CD4-positive, CD25-positive, alpha-beta regulatory T cell (primary cell): ENCODE measurements around the gene STIM2. TPM values are rescaled to one million over a fixed set of nuclear protein-coding genes. Genes with fewer than 3 reads are reported as not detected.

ENCODE experiments used
- ATAC-seq, 2 donors: fragments of 150-1000 bp; cut with Tn5 transposase; one replicate each; pipeline ENCODE4 v1.10.0; 2021; ENCODE audit warnings: low read depth in 2 of 2, moderate number of reproducible peaks in 2 of 2, moderate library complexity in 1 of 2
- DNase-seq, 3 donors: peaks; one replicate each; pipeline versions ENCODE4 v3.0.0 to v3.0.0-alpha.2; 2012 to 2022; ENCODE audit warnings: mixed read lengths in 1 of 3
- H3K27ac ChIP-seq: one replicate; pipeline ENCODE4 v1.7.0; 2013; ENCODE audit warnings: mild to moderate bottlenecking, low read length; ENCODE audit not compliant: insufficient read depth, poor library complexity, severe bottlenecking
- H3K27me3 ChIP-seq: one replicate; pipeline ENCODE4 v1.7.0; 2013; ENCODE audit warnings: low read length; ENCODE audit not compliant: control insufficient read depth, insufficient read depth
- H3K36me3 ChIP-seq: one replicate; pipeline ENCODE4 v1.7.0; 2013; ENCODE audit warnings: mild to moderate bottlenecking, low read length, moderate library complexity; ENCODE audit not compliant: control insufficient read depth, insufficient read depth
- H3K4me1 ChIP-seq: 2 replicates; pipeline ENCODE4 v1.7.0; 2013; ENCODE audit warnings: mild to moderate bottlenecking, low read length; ENCODE audit not compliant: insufficient read depth, control insufficient read depth, poor library complexity, severe bottlenecking
- H3K4me3 ChIP-seq: one replicate; pipeline ENCODE4 v1.7.0; 2013; ENCODE audit warnings: low read depth, mild to moderate bottlenecking, low read length, moderate library complexity
- H3K9me3 ChIP-seq, 2 experiments: 1 replicate in 1 of 2; 2 replicates in 1 of 2; pipeline ENCODE4 v1.7.0; 2013; ENCODE audit warnings: low read length in 2 of 2, mild to moderate bottlenecking in 1 of 2, moderate library complexity in 1 of 2; ENCODE audit not compliant: control insufficient read depth in 2 of 2
- H3K27ac Mint-ChIP-seq, 3 donors: one replicate each; pipeline ENCODE4 v1.8.0; 2020 to 2022; ENCODE audit warnings: mild to moderate bottlenecking in 3 of 3, mixed read lengths in 3 of 3, moderate library complexity in 2 of 3
- H3K27me3 Mint-ChIP-seq: one replicate; pipeline ENCODE4 v1.8.0; 2022; ENCODE audit warnings: mild to moderate bottlenecking, mixed read lengths
- H3K36me3 Mint-ChIP-seq: one replicate; pipeline ENCODE4 v1.8.0; 2020; ENCODE audit warnings: mixed read lengths
- H3K4me1 Mint-ChIP-seq, 4 donors: one replicate each; pipeline ENCODE4 v1.8.0; 2020 to 2022; ENCODE audit warnings: mixed read lengths in 4 of 4, mild to moderate bottlenecking in 1 of 4
- H3K4me3 Mint-ChIP-seq, 4 donors: one replicate each; pipeline ENCODE4 v1.8.0; 2020 to 2022; ENCODE audit warnings: mild to moderate bottlenecking in 4 of 4, mixed read lengths in 4 of 4, moderate library complexity in 3 of 4
- H3K9me3 Mint-ChIP-seq, 7 donors: one replicate each; pipeline ENCODE4 v1.8.0; 2020 to 2022; ENCODE audit warnings: mixed read lengths in 7 of 7, mild to moderate bottlenecking in 3 of 7, moderate library complexity in 2 of 7
- polyA plus RNA-seq, 4 donors: library from polyadenylated mRNA; unstranded; fragments of 300-500 nt; fragmentation: Illumina TruSeq; gene quantifications; one replicate each; pipeline ENCODE4 v1.2.3, GENCODE V29; 2021
- total RNA-seq: library from RNA; stranded (reverse); gene quantifications from one replicate; pipeline ENCODE4 v1.2.3, GENCODE V29; 2022

Gene STIM2
- total and polyA plus RNA-seq, 5 donors from 2014 or later: 20.2 to 83.4 (median 24.5) TPM

DNA sequence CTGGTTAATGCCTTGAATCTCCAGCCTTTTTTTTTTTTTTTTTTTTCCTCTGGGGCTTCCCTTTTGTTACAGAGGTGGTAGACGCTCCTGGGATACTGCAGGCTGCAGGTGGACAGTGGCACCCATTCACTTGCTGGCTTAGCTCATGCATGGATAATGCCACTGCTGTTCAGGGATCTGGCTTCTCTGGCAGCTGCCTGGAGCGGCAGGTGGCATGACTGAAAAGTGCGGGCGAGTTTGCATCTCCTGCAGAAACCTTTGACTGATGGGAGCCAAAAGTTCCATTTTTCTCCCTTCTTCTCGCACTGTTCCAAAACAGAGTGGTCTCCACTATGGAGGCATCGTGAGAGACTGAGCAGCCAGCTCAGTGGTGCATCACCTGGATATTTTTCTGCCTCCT, 5.9 kb upstream of the STIM2 start:
- Histone ChIP-seq H3K36me3 (no peaks in the 10 kb centered on the region), H3K27me3 (no peaks in the 10 kb centered on the region), H3K4me1 (peaks cover 25% of the 10 kb centered on the region), H3K9me3 (no peaks in the 10 kb centered on the region), H3K27ac (no peak overlapping the region), H3K4me3 (no peak overlapping the region)
- Mint-ChIP-seq H3K36me3 (no peaks in the 10 kb centered on the region), H3K27me3 (no peaks in the 10 kb centered on the region), H3K27ac (no peak overlapping the region), H3K4me1 (peaks cover 13 to 28% (median 22%) of the 10 kb centered on the region in 4 donors), H3K4me3 (peak overlapping the region in 1 of 4 donors; percentile 81), H3K9me3 (peaks cover 0 to 1% (median 0%) of the 10 kb centered on the region in 7 donors)
- DNase-seq: no peak
- ATAC-seq: no peak

DNA sequence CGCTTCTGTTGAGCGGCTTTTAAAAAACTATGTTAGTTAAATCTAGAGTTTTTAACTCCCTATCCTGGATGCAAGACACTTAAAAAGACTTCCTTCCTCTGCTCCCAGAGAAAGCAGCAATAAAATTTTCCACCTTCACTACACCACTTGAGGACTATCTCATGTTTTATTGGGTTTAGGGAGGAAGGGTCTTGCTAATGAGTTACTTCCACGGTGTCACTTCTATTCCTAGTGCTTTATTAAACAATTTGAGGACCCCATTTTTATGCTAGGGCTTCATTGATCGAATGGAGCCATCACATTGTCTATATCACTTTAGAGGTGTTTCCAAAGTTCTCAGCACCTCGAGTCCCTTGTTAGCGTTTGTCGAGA, 3.7 kb upstream of the STIM2 start:
- Mint-ChIP-seq H3K27ac (peak overlapping the region; percentile 91 to 99 (median 97)), H3K36me3 (no peaks in the 10 kb centered on the region), H3K9me3 (peaks cover 0 to 1% (median 0%) of the 10 kb centered on the region in 7 donors), H3K4me3 (peak overlapping the region; percentile 96 to 99 (median 97)), H3K4me1 (peaks cover 20 to 37% (median 28%) of the 10 kb centered on the region in 4 donors), H3K27me3 (peaks cover 4% of the 10 kb centered on the region)
- no peak for DNase-seq
- Histone ChIP-seq H3K9me3 (no peaks in the 10 kb centered on the region), H3K27ac (peak overlapping the region; percentile 93), H3K4me1 (peaks cover 33% of the 10 kb centered on the region), H3K27me3 (no peaks in the 10 kb centered on the region), H3K36me3 (no peaks in the 10 kb centered on the region), H3K4me3 (peak overlapping the region; percentile 89)
- no peak for ATAC-seq

- Histone ChIP-seq H3K27me3 (no peaks in the 10 kb centered on the region), H3K4me1 (peaks cover 36% of the 10 kb centered on the region), H3K36me3 (no peaks in the 10 kb centered on the region), H3K27ac (peak overlapping the region; percentile 93), H3K4me3 (peak overlapping the region; percentile 95), H3K9me3 (no peaks in the 10 kb centered on the region)
- peak; percentile 65 to 66 for ATAC-seq
- Mint-ChIP-seq H3K27ac (peak overlapping the region; percentile 91 to 99 (median 97)), H3K27me3 (peaks cover 4% of the 10 kb centered on the region), H3K36me3 (no peaks in the 10 kb centered on the region), H3K9me3 (peaks cover 0 to 1% (median 0%) of the 10 kb centered on the region in 7 donors), H3K4me3 (peak overlapping the region; percentile 96 to 99 (median 97)), H3K4me1 (peaks cover 22 to 39% (median 30%) of the 10 kb centered on the region in 4 donors)
- DNase-seq: peak; percentile 91 to 95 (median 94)
Observed at GRCh38 chr4:26857278-26858034, 3.2 kb upstream of the STIM2 start.

DNA sequence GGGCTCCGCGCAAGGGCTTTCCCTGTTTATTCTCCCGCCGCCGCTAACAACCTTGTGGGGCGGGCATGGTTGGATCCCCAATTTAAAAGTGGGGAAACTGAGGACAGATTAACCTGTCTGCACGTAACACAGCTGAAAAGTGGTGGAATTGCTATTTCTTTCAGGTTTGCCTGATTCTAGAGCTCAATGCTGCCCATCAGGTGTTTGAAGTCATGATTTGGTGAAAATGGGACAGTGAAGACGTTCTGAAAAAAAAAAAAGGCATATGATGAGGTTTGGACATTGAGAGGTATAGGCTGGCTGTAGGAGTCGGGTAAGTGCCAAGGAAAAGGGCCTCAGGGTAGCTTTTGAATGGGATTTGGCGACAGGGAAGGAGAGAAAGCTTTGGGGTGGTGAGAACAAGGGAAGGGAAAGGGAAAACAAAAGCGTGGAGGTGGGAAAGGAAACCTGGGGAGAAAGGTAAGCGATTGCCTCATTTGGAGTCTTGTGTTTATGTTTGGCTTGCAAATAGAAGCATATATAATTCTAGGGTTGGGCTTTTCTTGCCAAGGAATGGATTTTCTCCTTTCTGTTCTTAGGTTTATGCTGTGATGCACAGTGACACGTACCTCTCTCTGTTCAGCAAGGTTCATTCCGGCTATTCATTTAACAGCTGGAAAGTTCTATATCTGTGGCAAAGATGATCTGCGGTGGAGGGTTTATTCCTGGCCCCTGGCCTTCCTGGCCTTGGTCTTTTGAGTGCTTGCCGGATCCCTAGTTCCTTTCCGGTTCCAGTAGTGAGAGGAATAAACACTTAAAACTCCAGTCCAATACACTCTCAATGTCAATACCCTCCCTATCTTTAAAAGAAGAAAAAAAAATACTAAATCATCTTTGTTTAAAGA, 2.4 kb upstream of the STIM2 start:
- no peak for ATAC-seq
- H3K9me3 Mint-ChIP-seq: no peaks in the 10 kb centered on the region
- Histone ChIP-seq H3K27me3 (no peaks in the 10 kb centered on the region), H3K4me3 (peak overlapping the region; percentile 95), H3K36me3 (no peaks in the 10 kb centered on the region), H3K27ac (peak overlapping the region; percentile 93), H3K9me3 (no peaks in the 10 kb centered on the region), H3K4me1 (peaks cover 45% of the 10 kb centered on the region)
- peaks cover 4% of the 10 kb centered on the region for H3K27me3 Mint-ChIP-seq
- no peaks in the 10 kb centered on the region for H3K36me3 Mint-ChIP-seq
- DNase-seq: no peak
- peak overlapping the region; percentile 96 to 99 (median 96) for H3K27ac Mint-ChIP-seq
- peaks cover 27 to 45% (median 35%) of the 10 kb centered on the region in 4 donors for H3K4me1 Mint-ChIP-seq
- peak overlapping the region; percentile 96 to 99 (median 97) for H3K4me3 Mint-ChIP-seq

GRCh38 chr4:26858947-26859401, 1.7 kb upstream of the STIM2 start:
- H3K4me3 ChIP-seq: peak overlapping the region; percentile 95
- H3K9me3 ChIP-seq: no peaks in the 10 kb centered on the region
- Mint-ChIP-seq H3K4me3 (peak overlapping the region; percentile 96 to 99 (median 97)), H3K9me3 (no peaks in the 10 kb centered on the region), H3K36me3 (no peaks in the 10 kb centered on the region), H3K27ac (peak overlapping the region; percentile 96 to 99 (median 99)), H3K27me3 (peaks cover 4% of the 10 kb centered on the region), H3K4me1 (peaks cover 30 to 52% (median 40%) of the 10 kb centered on the region in 4 donors)
- DNase-seq (no peak), ATAC-seq (no peak)
- H3K36me3 ChIP-seq: no peaks in the 10 kb centered on the region
- peaks cover 52% of the 10 kb centered on the region for H3K4me1 ChIP-seq
- no peaks in the 10 kb centered on the region for H3K27me3 ChIP-seq
- peak overlapping the region; percentile 93 for H3K27ac ChIP-seq

GRCh38 chr4:26859762-26860156, 882 bp upstream of the STIM2 start:
- H3K27ac Mint-ChIP-seq: peak overlapping the region; percentile 96 to 99 (median 99)
- H3K27me3 Mint-ChIP-seq: peaks cover 4% of the 10 kb centered on the region
- Histone ChIP-seq H3K4me1 (peaks cover 59% of the 10 kb centered on the region), H3K36me3 (no peaks in the 10 kb centered on the region), H3K9me3 (no peaks in the 10 kb centered on the region), H3K27ac (peak overlapping the region; percentile 93), H3K27me3 (no peaks in the 10 kb centered on the region), H3K4me3 (peak overlapping the region; percentile 95)
- H3K4me1 Mint-ChIP-seq: peaks cover 31 to 60% (median 43%) of the 10 kb centered on the region in 4 donors
- DNase-seq: no peak
- H3K4me3 Mint-ChIP-seq: peak overlapping the region; percentile 96 to 99 (median 97)
- no peak for ATAC-seq
- no peaks in the 10 kb centered on the region for H3K36me3 Mint-ChIP-seq
- H3K9me3 Mint-ChIP-seq: no peaks in the 10 kb centered on the region

DNA sequence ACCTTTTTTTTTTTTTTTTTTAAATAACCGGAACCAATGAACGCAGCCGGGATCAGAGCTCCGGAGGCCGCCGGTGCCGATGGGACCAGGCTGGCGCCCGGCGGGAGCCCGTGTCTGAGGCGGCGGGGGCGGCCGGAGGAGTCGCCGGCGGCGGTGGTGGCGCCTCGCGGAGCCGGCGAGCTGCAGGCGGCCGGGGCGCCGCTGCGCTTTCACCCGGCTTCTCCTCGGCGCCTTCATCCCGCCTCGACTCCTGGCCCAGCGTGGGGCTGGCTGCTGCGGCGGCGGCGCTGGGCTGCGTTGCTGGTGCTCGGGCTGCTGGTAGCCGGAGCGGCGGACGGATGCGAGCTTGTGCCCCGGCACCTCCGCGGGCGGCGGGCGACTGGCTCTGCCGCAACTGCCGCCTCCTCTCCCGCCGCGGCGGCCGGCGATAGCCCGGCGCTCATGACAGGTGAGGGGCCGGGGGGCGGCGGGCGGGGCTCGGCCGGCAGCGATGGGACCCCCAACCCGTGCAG, 337 bp downstream of the STIM2 start:
- H3K9me3 ChIP-seq: no peaks in the 10 kb centered on the region
- H3K4me1 ChIP-seq: peaks cover 72% of the 10 kb centered on the region
- ATAC-seq (peak; percentile 4 to 10), DNase-seq (peak in 2 of 3 donors; percentile 63 to 64)
- Mint-ChIP-seq H3K9me3 (no peaks in the 10 kb centered on the region), H3K27ac (peak overlapping the region in 2 of 3 donors; percentile 99), H3K4me1 (peaks cover 37 to 70% (median 55%) of the 10 kb centered on the region in 4 donors), H3K27me3 (peaks cover 4% of the 10 kb centered on the region), H3K36me3 (no peaks in the 10 kb centered on the region), H3K4me3 (peak overlapping the region; percentile 96 to 100 (median 98))
- H3K4me3 ChIP-seq: peak overlapping the region; percentile 35
- no peaks in the 10 kb centered on the region for H3K36me3 ChIP-seq
- H3K27ac ChIP-seq: peak overlapping the region; percentile 93
- H3K27me3 ChIP-seq: no peaks in the 10 kb centered on the region
